HCT116 (cell line): ENCODE results near the gene TBXAS1. TPM values are rescaled to one million over a fixed set of nuclear protein-coding genes. Genes with fewer than 3 reads are reported as not detected.

Experiments
- ATAC-seq: fragments of 200-7000 bp; cut with Tn5 transposase; 2 replicates; pipeline ENCODE4 v1.9.1; 2020; ENCODE audit warnings: mild to moderate bottlenecking, moderate library complexity
- BruUV-seq: library from RNA; stranded (reverse); fragments of 400-500 nt; replicated peaks from 2 replicates; lab custom pipeline; 2021; lab: Mats Ljungman, UMichigan
- CTCF ChIA-PET: fragments of 300-600 bp; sonication (Branson Sonifier 250); formaldehyde crosslinking; loops from one replicate; lab custom pipeline; 2021; ENCODE audit warnings: antibody characterized with exemption; lab: Charles Lee
- POLR2A ChIA-PET: fragments of 300-600, 350-600 bp; sonication (Branson Sonifier 250); formaldehyde crosslinking; loops from one replicate; lab custom pipeline; 2021; ENCODE audit warnings: antibody characterized with exemption; lab: Charles Lee
- RAD21 ChIA-PET, 2 experiments: fragments of 300-600 bp; sonication (Branson Sonifier 250); formaldehyde crosslinking; loops; one replicate each; lab custom pipeline; 2023; ENCODE audit warnings: low total read pairs in 2 of 2; ENCODE audit not compliant: uncharacterized antibody in 2 of 2, unreplicated experiment in 2 of 2, low non-redundant PET in 1 of 2; lab: Charles Lee
- DNase-seq: peaks from one replicate; pipeline ENCODE4 v3.0.0-alpha.2; 2010; ENCODE audit warnings: low read depth, low spot score
- H2AFZ ChIP-seq: fragments of 200-600 bp; shearing (Covaris generic), sonication (generic); 2 replicates; pipeline ENCODE4 v1.6.1; 2017; ENCODE audit warnings: low read depth, mixed run types, mixed read lengths, antibody characterized with exemption, low read length; ENCODE audit not compliant: poor library complexity, severe bottlenecking
- H3K27ac ChIP-seq: 2 replicates; pipeline ENCODE4 v1.5.1; 2012; ENCODE audit warnings: low read depth, low read length
- H3K27me3 ChIP-seq: fragments of 200-600 bp; sonication (generic); 2 replicates; pipeline ENCODE4 v1.6.1; 2016; ENCODE audit warnings: mixed run types, low read length, mixed read lengths; ENCODE audit not compliant: insufficient read depth
- H3K36me3 ChIP-seq, 2 experiments: fragments of 200-500 bp in 1 of 2; fragments of 200-600 bp in 1 of 2; sonication (Bioruptor generic) in 1 of 2; sonication (generic) in 1 of 2; 2 replicates each; pipeline versions ENCODE4 v1.5.1 to v1.6.1; 2014 to 2016; ENCODE audit warnings: low read length in 2 of 2, inconsistent platforms in 1 of 2, mixed read lengths in 1 of 2, mixed run types in 1 of 2; ENCODE audit not compliant: insufficient read depth in 2 of 2, control insufficient read depth in 1 of 2
- H3K4me1 ChIP-seq, 2 experiments: fragments of 200-600 bp in 1 of 2; sonication (generic) in 1 of 2; 2 replicates each; pipeline versions ENCODE4 v1.5.1 to v1.6.1; 2012 to 2017; ENCODE audit warnings: low read length in 2 of 2, inconsistent platforms in 1 of 2, mild to moderate bottlenecking in 1 of 2, mixed read lengths in 1 of 2, mixed run types in 1 of 2, moderate library complexity in 1 of 2; ENCODE audit not compliant: insufficient read depth in 2 of 2, control insufficient read depth in 1 of 2
- H3K4me2 ChIP-seq: fragments of 200-600 bp; sonication (generic); 2 replicates; pipeline ENCODE4 v1.6.1; 2017; ENCODE audit warnings: mixed run types, low read length, mixed read lengths
- H3K4me3 ChIP-seq, 2 experiments: fragments of 200-600 bp in 1 of 2; sonication (generic) in 1 of 2; replicated peaks in 1 of 2; 2 replicates each; pipeline ENCODE4 v1.5.1; 2011 to 2016; ENCODE audit warnings: low read length in 2 of 2, control low read depth in 1 of 2, low read depth in 1 of 2, mild to moderate bottlenecking in 1 of 2, mixed read lengths in 1 of 2, mixed run types in 1 of 2
- H3K79me2 ChIP-seq: fragments of 200-600 bp; sonication (generic); 2 replicates; pipeline ENCODE4 v1.6.1; 2017; ENCODE audit warnings: mild to moderate bottlenecking, mixed run types, low read length, moderate library complexity, mixed read lengths; ENCODE audit not compliant: insufficient read depth
- H3K9ac ChIP-seq: fragments of 200-600 bp; sonication (generic); 2 replicates; pipeline ENCODE4 v1.6.1; 2016; ENCODE audit warnings: low read length, mixed read lengths
- H3K9me2 ChIP-seq: fragments of 200-600 bp; sonication (generic), shearing (Covaris generic); 2 replicates; pipeline ENCODE4 v1.6.1; 2017; ENCODE audit warnings: mixed run types, mild to moderate bottlenecking, moderate library complexity; ENCODE audit not compliant: insufficient read depth
- H3K9me3 ChIP-seq, 2 experiments: fragments of 200-500 bp in 1 of 2; fragments of 200-600 bp in 1 of 2; sonication (Bioruptor generic) in 1 of 2; sonication (generic) in 1 of 2; 2 replicates each; pipeline ENCODE4 v1.6.1; 2014 to 2017; ENCODE audit warnings: low read length in 2 of 2, mixed read lengths in 2 of 2, inconsistent platforms in 1 of 2, low read depth in 1 of 2, mild to moderate bottlenecking in 1 of 2, mixed run types in 1 of 2, moderate library complexity in 1 of 2; ENCODE audit not compliant: control insufficient read depth in 1 of 2, insufficient read depth in 1 of 2
- H4K20me1 ChIP-seq: fragments of 200-600 bp; sonication (generic), shearing (Covaris generic); 2 replicates; pipeline ENCODE4 v1.6.1; 2017; ENCODE audit warnings: mixed run types, mild to moderate bottlenecking, moderate library complexity; ENCODE audit not compliant: insufficient read depth
- EZH2phosphoT487 ChIP-seq: fragments of 200-600 bp; IDR thresholded peaks from 2 replicates; pipeline ENCODE4 v1.6.1; 2018; ENCODE audit warnings: antibody characterized with exemption, borderline replicate concordance
- RAD21 ChIP-seq: IDR thresholded peaks from 2 replicates; pipeline ENCODE4 v1.6.1; 2012; ENCODE audit warnings: low read depth, mild to moderate bottlenecking
- SIN3A ChIP-seq: IDR thresholded peaks from 2 replicates; pipeline ENCODE4 v1.6.1; 2012; ENCODE audit warnings: low read depth
- TCF7L2 ChIP-seq: IDR thresholded peaks from 2 replicates; pipeline ENCODE4 v1.7.0; 2011; ENCODE audit warnings: borderline replicate concordance, inconsistent platforms; ENCODE audit not compliant: insufficient read depth, insufficient read length; ENCODE audit errors: extremely low read depth
- YY1 ChIP-seq: IDR thresholded peaks from 2 replicates; pipeline ENCODE4 v1.6.1; 2011; ENCODE audit warnings: low read length, low read depth, moderate library complexity, mild to moderate bottlenecking; ENCODE audit not compliant: insufficient replicate concordance; ENCODE audit errors: extremely low read depth
- ZNF274 ChIP-seq: fragments of 200-500 bp; sonication (Bioruptor generic); IDR thresholded peaks from 2 replicates; pipeline ENCODE4 v1.6.1; 2014; ENCODE audit warnings: mild to moderate bottlenecking, low read depth, low read length, inconsistent platforms
- intact Hi-C: fragments of 100-400 bp; cut with micrococcal nuclease; formaldehyde crosslinking; loops from 2 replicates; pipeline ENCODE4 v1.10.0; 2022
- total RNA-seq: library from RNA; stranded (reverse); gene quantifications from one replicate; pipeline ENCODE4 v1.2.1, GENCODE V29; 2021; ENCODE audit not compliant: unreplicated experiment
- TF ChIP-seq, protein P1 (sequence below), 3 experiments: fragments of 200-600 bp in 1 of 3; sonication (generic) in 1 of 3; IDR thresholded peaks in 2 of 3; conservative IDR thresholded peaks in 1 of 3; 2 replicates each; pipeline ENCODE4 v1.5.1; 2012 to 2017; ENCODE audit warnings: low read depth in 2 of 3, low read length in 2 of 3, antibody characterized with exemption in 1 of 3, borderline replicate concordance in 1 of 3, control low read depth in 1 of 3, mild to moderate bottlenecking in 1 of 3, mixed read lengths in 1 of 3, mixed run types in 1 of 3, moderate library complexity in 1 of 3; ENCODE audit not compliant: insufficient read depth in 1 of 3
- TF ChIP-seq, protein P2 (sequence below): IDR thresholded peaks from 2 replicates; pipeline ENCODE4 v1.6.1; 2012

Gene TBXAS1
- total RNA-seq, 1 experiment from 2014 or later = 1.4 TPM

DNA sequence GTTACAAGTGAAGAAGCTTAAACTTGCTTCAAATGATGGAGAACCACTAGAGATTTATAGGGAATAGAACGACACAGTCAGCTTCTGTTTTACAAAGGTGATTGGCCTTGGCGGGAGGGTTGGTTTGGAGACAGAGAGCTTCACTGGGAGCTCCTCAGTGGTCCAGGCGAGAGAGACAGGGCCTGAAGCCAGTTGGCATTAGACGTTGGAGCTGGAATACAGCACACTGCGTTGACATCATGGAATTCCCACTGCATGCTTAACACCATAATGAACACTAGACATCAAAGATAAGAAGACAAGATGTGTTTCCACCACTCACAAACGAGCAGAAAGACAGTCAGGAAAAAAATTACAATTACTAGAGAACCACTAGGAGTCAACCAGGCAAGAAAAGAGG, 67.8 kb downstream of the TBXAS1 start:
- Histone ChIP-seq H3K79me2 (no peaks in the 10 kb centered on the region), H3K9me3 (no peaks in the 10 kb centered on the region), H3K9ac (no peak overlapping the region), H3K4me1 (peaks cover 0 to 5% of the 10 kb centered on the region in 2 experiments; a peak in 1 of 4 replicates), H4K20me1 (no peaks in the 10 kb centered on the region), H3K27me3 (no peaks in the 10 kb centered on the region; the same call in 1 of the 2 replicates), H3K27ac (no peak overlapping the region), H3K4me2 (no peak overlapping the region), H2AFZ (no peak overlapping the region), H3K9me2 (no peaks in the 10 kb centered on the region), H3K36me3 (no peaks in the 10 kb centered on the region), H3K4me3 (no peak overlapping the region)
- DNase-seq = no peak
- ATAC-seq = no peak
- TF ChIP-seq ZNF274 (no peak), RAD21 (no peak), TCF7L2 (no peak), YY1 (no peak), EZH2phosphoT487 (no peak), SIN3A (no peak)
- TF ChIP-seq, protein P1, sequence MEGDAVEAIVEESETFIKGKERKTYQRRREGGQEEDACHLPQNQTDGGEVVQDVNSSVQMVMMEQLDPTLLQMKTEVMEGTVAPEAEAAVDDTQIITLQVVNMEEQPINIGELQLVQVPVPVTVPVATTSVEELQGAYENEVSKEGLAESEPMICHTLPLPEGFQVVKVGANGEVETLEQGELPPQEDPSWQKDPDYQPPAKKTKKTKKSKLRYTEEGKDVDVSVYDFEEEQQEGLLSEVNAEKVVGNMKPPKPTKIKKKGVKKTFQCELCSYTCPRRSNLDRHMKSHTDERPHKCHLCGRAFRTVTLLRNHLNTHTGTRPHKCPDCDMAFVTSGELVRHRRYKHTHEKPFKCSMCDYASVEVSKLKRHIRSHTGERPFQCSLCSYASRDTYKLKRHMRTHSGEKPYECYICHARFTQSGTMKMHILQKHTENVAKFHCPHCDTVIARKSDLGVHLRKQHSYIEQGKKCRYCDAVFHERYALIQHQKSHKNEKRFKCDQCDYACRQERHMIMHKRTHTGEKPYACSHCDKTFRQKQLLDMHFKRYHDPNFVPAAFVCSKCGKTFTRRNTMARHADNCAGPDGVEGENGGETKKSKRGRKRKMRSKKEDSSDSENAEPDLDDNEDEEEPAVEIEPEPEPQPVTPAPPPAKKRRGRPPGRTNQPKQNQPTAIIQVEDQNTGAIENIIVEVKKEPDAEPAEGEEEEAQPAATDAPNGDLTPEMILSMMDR (IDR thresholded peaks at IDR 0.05 in 2 of 3, conservative IDR thresholded peaks at IDR 0.05 in 1 of 3; ENCODE audit: borderline replicate concordance in 1 of 3, insufficient read depth in 1 of 3, low read depth in 2 of 3, low read length in 2 of 3) = no peak
- TF ChIP-seq, protein P2, sequence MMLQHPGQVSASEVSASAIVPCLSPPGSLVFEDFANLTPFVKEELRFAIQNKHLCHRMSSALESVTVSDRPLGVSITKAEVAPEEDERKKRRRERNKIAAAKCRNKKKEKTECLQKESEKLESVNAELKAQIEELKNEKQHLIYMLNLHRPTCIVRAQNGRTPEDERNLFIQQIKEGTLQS = no peak
- ChIA-PET POLR2A (no interaction called here), CTCF (no interaction called here), RAD21 (no interaction called here)
- BruUV-seq = no TSS peak
- intact Hi-C loops = no loop called here
